Neural cell (in vitro differentiated cells): Measurements from ENCODE around the gene CDC45. TPM values are rescaled to one million over a fixed set of nuclear protein-coding genes. Genes with fewer than 3 reads are reported as not detected.

Experiments
- H2AFZ ChIP-seq: fragments of 200-600, 300-800 bp; sonication (generic), shearing (Covaris generic); 2 replicates; pipeline ENCODE4 v1.6.0; 2014; ENCODE audit warnings: low read depth, mild to moderate bottlenecking, antibody characterized with exemption, low read length, moderate library complexity
- H3F3A ChIP-seq: fragments of 200-600 bp; shearing (Covaris generic); 2 replicates; pipeline ENCODE4 v1.6.1; 2016; ENCODE audit warnings: mild to moderate bottlenecking, moderate library complexity, mixed read lengths, antibody characterized with exemption, low read length; ENCODE audit not compliant: insufficient read depth, poor library complexity, severe bottlenecking
- H3K27ac ChIP-seq: fragments of 200-600, 300-800 bp; sonication (generic), shearing (Covaris generic); 2 replicates; pipeline ENCODE4 v1.5.1; 2014; ENCODE audit warnings: mild to moderate bottlenecking, low read length, moderate library complexity
- H3K27me3 ChIP-seq: fragments of 300-800, 200-600 bp; sonication (generic), shearing (Covaris generic); 2 replicates; pipeline ENCODE4 v1.6.0; 2014; ENCODE audit warnings: mild to moderate bottlenecking, low read depth, low read length, moderate library complexity; ENCODE audit not compliant: insufficient read depth
- H3K36me3 ChIP-seq: fragments of 300-800, 200-600 bp; sonication (generic), shearing (Covaris generic); 2 replicates; pipeline ENCODE4 v1.5.1; 2014; ENCODE audit warnings: mild to moderate bottlenecking, antibody characterized with exemption, low read length, moderate library complexity; ENCODE audit not compliant: insufficient read depth
- H3K4me2 ChIP-seq: fragments of 300-800, 200-600 bp; sonication (generic), shearing (Covaris generic); 2 replicates; pipeline ENCODE4 v1.6.0; 2014; ENCODE audit warnings: mild to moderate bottlenecking, low read length
- H3K4me3 ChIP-seq: fragments of 300-800, 200-600 bp; sonication (generic), shearing (Covaris generic); 2 replicates; pipeline ENCODE4 v1.5.1; 2014; ENCODE audit warnings: mild to moderate bottlenecking, low read length, moderate library complexity
- H3K79me2 ChIP-seq: fragments of 200-600 bp; shearing (Covaris generic); replicated peaks from 2 replicates; pipeline ENCODE4 v1.6.0; 2014; ENCODE audit warnings: mild to moderate bottlenecking, low read length, moderate library complexity; ENCODE audit not compliant: insufficient read depth
- H3K9ac ChIP-seq: fragments of 300-800, 200-600 bp; sonication (generic), shearing (Covaris generic); 2 replicates; pipeline ENCODE4 v1.6.1; 2016; ENCODE audit warnings: mild to moderate bottlenecking, low read length, mixed read lengths
- H3K9me2 ChIP-seq: fragments of 200-600 bp; shearing (Covaris generic); 2 replicates; pipeline ENCODE4 v1.6.1; 2016; ENCODE audit warnings: mild to moderate bottlenecking, low read length, mixed read lengths; ENCODE audit not compliant: insufficient read depth
- H3K9me3 ChIP-seq: fragments of 200-600, 300-800 bp; sonication (generic), shearing (Covaris generic); 2 replicates; pipeline ENCODE4 v1.6.1; 2016; ENCODE audit warnings: mild to moderate bottlenecking, mixed run types, low read length, moderate library complexity, mixed read lengths
- H4K20me1 ChIP-seq: fragments of 200-600 bp; shearing (Covaris generic); 2 replicates; pipeline ENCODE4 v1.6.1; 2016; ENCODE audit warnings: mild to moderate bottlenecking, mixed run types; ENCODE audit not compliant: insufficient read depth
- CTCF ChIP-seq: fragments of 450-650 bp; IDR thresholded peaks from 2 replicates; pipeline ENCODE4 v1.5.1; 2014; ENCODE audit warnings: antibody characterized with exemption, mild to moderate bottlenecking, moderate library complexity; ENCODE audit not compliant: poor library complexity, severe bottlenecking
- EP300 ChIP-seq: fragments of 450-650 bp; conservative IDR thresholded peaks from 2 replicates; pipeline ENCODE4 v1.6.1; 2014; ENCODE audit warnings: antibody characterized with exemption, mild to moderate bottlenecking, moderate library complexity; ENCODE audit not compliant: poor library complexity, severe bottlenecking
- EZH2 ChIP-seq: fragments of 200-600, 300-800 bp; shearing (Covaris generic), sonication (generic); IDR thresholded peaks from 2 replicates; pipeline ENCODE4 v1.6.1; 2014; ENCODE audit warnings: antibody characterized with exemption, low read length, borderline replicate concordance, mild to moderate bottlenecking; ENCODE audit not compliant: insufficient read depth, poor library complexity, severe bottlenecking
- MXI1 ChIP-seq: fragments of 450-650 bp; conservative IDR thresholded peaks from 2 replicates; pipeline ENCODE4 v1.6.1; 2014; ENCODE audit warnings: antibody characterized with exemption, mild to moderate bottlenecking; ENCODE audit not compliant: poor library complexity, severe bottlenecking
- POLR2AphosphoS5 ChIP-seq: IDR thresholded peaks from 2 replicates; pipeline ENCODE4 v1.6.1; 2012
- RAD21 ChIP-seq: fragments of 450-650 bp; conservative IDR thresholded peaks from 2 replicates; pipeline ENCODE4 v1.6.1; 2014; ENCODE audit warnings: antibody characterized with exemption, mild to moderate bottlenecking, moderate library complexity
- SMC3 ChIP-seq: fragments of 450-650 bp; conservative IDR thresholded peaks from 2 replicates; pipeline ENCODE4 v1.6.1; 2014; ENCODE audit warnings: antibody characterized with exemption, mild to moderate bottlenecking, moderate library complexity; ENCODE audit not compliant: poor library complexity
- TAF1 ChIP-seq: IDR thresholded peaks from 2 replicates; pipeline ENCODE4 v1.6.1; 2012; ENCODE audit warnings: low read depth
- polyA plus RNA-seq: library from polyadenylated mRNA; depleted of rRNA; stranded (reverse); fragments of >200 nt; gene quantifications from 2 replicates; pipeline ENCODE4 v1.2.3, GENCODE V29; 2014
- TF ChIP-seq, protein P1 (sequence below): IDR thresholded peaks from 2 replicates; pipeline ENCODE4 v1.6.1; 2012; ENCODE audit warnings: borderline replicate concordance

Gene CDC45
- polyA plus RNA-seq, 1 donor from 2014 or later, result 3.2 TPM

- Histone ChIP-seq H4K20me1 (no peaks in the 10 kb centered on the region), H3F3A (no peaks in the 10 kb centered on the region), H3K4me3 (no peak overlapping the region), H3K79me2 (no peaks in the 10 kb centered on the region), H3K36me3 (peaks cover 3% of the 10 kb centered on the region), H3K27ac (no peak overlapping the region), H2AFZ (no peak overlapping the region), H3K4me2 (no peak overlapping the region), H3K9me3 (no peaks in the 10 kb centered on the region), H3K9me2 (no peaks in the 10 kb centered on the region), H3K27me3 (no peaks in the 10 kb centered on the region), H3K9ac (no peak overlapping the region)
- no peak for TF ChIP-seq RAD21
- no peak for TF ChIP-seq MXI1
- TF ChIP-seq EZH2, result no peak
- TF ChIP-seq EP300, result no peak
- TF ChIP-seq, protein P1, sequence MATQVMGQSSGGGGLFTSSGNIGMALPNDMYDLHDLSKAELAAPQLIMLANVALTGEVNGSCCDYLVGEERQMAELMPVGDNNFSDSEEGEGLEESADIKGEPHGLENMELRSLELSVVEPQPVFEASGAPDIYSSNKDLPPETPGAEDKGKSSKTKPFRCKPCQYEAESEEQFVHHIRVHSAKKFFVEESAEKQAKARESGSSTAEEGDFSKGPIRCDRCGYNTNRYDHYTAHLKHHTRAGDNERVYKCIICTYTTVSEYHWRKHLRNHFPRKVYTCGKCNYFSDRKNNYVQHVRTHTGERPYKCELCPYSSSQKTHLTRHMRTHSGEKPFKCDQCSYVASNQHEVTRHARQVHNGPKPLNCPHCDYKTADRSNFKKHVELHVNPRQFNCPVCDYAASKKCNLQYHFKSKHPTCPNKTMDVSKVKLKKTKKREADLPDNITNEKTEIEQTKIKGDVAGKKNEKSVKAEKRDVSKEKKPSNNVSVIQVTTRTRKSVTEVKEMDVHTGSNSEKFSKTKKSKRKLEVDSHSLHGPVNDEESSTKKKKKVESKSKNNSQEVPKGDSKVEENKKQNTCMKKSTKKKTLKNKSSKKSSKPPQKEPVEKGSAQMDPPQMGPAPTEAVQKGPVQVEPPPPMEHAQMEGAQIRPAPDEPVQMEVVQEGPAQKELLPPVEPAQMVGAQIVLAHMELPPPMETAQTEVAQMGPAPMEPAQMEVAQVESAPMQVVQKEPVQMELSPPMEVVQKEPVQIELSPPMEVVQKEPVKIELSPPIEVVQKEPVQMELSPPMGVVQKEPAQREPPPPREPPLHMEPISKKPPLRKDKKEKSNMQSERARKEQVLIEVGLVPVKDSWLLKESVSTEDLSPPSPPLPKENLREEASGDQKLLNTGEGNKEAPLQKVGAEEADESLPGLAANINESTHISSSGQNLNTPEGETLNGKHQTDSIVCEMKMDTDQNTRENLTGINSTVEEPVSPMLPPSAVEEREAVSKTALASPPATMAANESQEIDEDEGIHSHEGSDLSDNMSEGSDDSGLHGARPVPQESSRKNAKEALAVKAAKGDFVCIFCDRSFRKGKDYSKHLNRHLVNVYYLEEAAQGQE, result no peak
- TF ChIP-seq TAF1, result no peak
- TF ChIP-seq SMC3, result no peak
- TF ChIP-seq POLR2AphosphoS5, result no peak
- TF ChIP-seq CTCF, result no peak
Observed at GRCh38 chr22:19471572-19471971, 8.1 kb upstream of the CDC45 start.

- Histone ChIP-seq H3K4me3 (no peak overlapping the region), H3K9ac (no peak overlapping the region), H3K27ac (no peak overlapping the region), H3K4me2 (no peak overlapping the region), H3K36me3 (peaks cover 3% of the 10 kb centered on the region), H3K27me3 (no peaks in the 10 kb centered on the region), H3F3A (no peaks in the 10 kb centered on the region), H3K79me2 (peaks cover 4% of the 10 kb centered on the region), H4K20me1 (no peaks in the 10 kb centered on the region), H2AFZ (no peak overlapping the region), H3K9me3 (no peaks in the 10 kb centered on the region), H3K9me2 (no peaks in the 10 kb centered on the region)
- no peak for TF ChIP-seq EP300
- no peak for TF ChIP-seq MXI1
- TF ChIP-seq EZH2, result no peak
- no peak for TF ChIP-seq SMC3
- no peak for TF ChIP-seq CTCF
- TF ChIP-seq TAF1, result no peak
- TF ChIP-seq POLR2AphosphoS5, result no peak
- no peak for TF ChIP-seq RAD21
- TF ChIP-seq, protein P1, result no peak
Observed at GRCh38 chr22:19472233-19472632, 7.5 kb upstream of the CDC45 start.
